GM18907 (cell line): ENCODE results near the gene EMD.
"Not testable (repeated sequence)": the region's sequence is repeated elsewhere in the genome, so short reads cannot be mapped to it uniquely, and the experiment has no call there.

Experiments used
- ATAC-seq: cut with Tn5 transposase; IDR thresholded peaks from one replicate; pipeline ENCODE4 v1.9.1; 2021; ENCODE audit warnings: mild to moderate bottlenecking, moderate library complexity; ENCODE audit not compliant: unreplicated experiment

The EMD gene

DNA sequence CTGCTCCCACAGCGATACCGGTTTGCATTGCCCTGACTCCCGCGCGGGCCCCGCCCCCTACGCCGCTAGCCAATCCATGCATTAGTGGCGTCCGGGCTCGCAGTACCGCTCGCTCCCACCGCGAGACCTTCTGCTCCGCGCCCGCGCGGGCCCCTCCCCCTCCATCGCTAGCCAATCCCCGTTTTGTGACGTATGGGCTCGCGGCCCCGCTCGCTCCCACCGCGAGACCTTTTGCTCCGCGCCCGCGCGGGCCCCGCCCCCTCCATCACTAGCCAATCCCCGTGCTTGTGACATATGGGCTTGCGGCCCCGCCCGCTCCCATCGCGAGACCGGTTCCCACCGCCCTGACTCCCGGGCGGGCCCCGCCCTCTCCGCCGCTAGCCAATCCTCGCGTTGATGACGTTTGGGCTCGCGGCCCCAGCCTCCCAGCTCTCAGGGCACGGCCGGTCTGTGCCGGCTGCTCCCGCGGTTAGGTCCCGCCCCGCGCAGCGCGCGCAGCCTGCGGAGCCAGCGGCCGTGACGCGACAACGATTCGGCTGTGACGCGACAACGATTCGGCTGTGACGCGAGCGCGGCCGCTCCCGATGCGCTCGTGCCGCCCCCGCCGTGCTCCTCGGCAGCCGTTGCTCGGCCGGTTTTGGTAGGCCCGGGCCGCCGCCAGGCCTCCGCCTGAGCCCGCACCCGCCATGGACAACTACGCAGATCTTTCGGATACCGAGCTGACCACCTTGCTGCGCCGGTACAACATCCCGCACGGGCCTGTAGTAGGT lies at the start of gene EMD:
EMD (plus strand) TSS at position 497 of the 770 bp plus-strand sequence; CDS start at position 687, 190 bp downstream.
- ATAC-seq, result peak; percentile 82

DNA sequence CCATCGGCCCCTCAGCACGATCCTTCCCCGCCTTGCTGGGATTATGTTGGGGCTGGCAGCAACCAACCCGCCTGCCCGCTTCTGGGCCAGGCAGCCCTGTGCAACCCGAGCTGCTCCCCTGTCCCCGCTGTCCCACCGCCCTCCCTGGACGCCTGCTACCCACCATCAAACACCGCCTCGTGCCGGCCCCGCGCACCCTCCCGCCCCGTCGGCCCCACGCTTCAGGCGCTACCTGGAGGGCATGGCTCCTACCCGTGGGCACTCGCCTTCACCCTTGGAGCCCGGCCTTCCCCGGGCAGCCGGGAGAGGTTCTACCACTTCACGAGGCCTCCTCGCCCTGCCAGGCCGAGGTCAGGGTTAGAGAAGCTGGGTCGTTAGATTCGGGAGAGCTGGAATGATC lies 46.5 kb upstream of the EMD start:
- ATAC-seq, result no peak

DNA sequence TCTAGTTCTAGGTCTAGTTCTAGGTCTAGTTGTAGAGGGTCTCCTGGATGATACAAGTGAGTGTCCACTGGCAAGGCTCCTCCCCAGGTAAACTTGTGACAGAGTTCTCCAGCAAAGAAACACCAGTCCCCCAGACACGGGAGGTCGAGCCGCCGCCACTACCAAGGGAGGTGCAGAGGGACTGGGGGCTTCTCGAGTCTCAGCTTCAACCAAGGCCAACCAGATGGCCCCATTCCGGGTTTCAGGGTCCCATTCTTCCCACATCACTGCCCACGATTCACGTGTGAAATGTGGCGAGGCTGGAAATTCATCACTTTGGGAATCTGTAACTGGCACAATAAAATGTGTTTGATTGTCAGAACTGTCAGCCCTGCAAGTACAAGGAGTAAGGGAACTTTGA lies 46.0 kb upstream of the EMD start:
- no peak for ATAC-seq

DNA sequence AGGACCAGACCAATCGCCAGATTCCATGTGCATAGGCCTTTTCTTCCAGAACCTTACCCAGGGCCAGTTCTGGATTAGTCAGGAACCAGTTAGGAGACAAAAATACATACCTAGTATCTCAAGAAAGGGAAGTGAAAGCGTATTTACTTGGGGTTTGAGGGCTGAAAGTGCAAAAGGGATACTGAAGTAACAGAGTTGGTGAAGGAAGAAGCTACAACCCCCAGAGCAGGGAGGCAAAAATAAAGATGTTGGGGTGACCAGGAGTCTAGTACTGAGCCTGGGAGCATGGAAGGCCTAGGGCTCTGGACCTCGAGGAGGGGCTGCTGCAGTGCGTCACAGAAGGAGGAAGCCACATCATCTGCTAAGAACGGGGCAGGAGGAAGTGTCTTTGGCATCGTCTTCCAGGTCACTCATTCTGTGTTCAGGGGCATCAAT lies 45.2 kb upstream of the EMD start:
- no peak for ATAC-seq

DNA sequence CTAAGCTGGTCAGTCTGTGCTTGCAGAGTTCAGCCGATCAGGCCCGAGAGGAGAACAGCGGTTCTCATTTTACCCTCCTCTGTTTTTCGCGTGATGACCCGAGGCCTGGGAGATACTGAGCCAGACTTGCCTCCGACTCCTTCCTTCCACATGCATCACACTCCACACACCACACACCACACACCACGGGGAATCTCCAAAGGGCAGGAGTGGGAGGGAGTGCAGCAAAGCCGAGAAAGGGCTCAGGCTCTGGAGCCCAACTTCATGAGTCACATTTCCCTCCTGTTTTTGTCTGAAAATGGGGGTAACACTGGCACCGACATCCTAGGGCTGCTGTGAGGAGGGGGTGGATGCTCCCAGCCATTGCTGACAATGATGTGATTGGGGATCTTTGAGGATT lies 44.6 kb upstream of the EMD start:
- no peak for ATAC-seq

DNA sequence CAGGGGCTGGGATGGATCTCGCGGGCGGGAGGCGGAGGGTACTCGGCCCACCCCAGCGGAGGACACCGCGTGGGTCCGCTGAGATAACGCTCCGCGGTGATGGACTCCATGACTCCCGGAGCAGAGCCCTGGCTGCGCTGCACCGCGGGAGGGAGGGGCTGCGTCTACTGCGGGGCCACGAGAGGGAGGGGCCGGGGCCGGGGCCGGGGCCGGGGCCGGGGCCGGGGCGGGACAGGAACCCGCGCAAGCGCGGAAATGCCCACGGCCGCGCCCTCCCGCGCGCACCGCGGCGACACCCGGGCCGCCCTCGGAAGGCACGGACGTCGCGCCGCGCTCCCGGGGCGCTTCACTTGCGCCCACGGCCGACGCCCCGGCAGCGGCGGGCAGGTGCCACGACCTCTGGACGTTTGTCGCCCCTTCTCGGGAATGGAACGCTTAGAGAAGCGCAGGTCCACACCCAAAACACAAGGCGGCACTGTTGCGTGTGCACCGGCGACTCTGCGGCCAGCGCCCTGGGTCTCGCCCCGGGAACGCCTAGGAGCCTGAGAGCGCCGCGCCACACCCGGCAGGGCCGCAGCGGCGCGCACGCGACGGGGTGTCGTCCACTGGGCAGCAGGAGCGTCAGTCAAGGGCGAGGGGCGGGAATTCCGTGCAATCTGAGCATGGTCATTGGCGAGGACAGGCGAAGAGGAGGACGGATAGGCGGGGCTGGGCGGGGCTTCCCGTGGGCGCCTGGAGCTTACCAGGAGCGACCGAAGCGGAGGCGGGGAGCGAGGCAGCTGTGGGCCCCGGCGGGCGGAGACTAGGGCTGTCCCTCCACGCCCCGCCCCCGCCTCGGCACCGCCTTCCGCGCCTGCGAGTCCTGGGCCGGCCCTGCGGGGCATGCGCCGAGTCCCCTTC lies 37.4 kb upstream of the EMD start:
- ATAC-seq, result peak; percentile 74

DNA sequence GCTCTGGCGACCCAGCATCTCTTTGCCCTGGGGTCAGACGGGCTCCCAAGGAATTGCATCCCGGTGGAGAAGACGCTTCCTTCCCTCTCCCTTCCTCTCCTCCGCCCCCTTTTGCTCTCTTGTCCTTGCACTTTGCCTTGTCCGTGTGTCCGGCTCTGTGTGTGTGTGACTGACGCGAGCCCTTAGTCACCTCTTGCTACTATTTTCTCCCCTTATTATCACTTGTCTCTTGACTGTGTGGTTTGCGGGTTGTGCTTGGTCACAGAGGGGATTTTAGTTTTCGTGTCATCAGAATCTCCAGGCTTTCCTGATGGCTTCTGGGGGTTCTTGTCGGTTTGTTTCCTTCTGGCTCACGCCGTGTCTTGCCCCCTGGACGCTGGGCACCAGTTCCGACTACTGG lies 36.0 kb upstream of the EMD start:
- ATAC-seq, result peak; percentile 25

DNA sequence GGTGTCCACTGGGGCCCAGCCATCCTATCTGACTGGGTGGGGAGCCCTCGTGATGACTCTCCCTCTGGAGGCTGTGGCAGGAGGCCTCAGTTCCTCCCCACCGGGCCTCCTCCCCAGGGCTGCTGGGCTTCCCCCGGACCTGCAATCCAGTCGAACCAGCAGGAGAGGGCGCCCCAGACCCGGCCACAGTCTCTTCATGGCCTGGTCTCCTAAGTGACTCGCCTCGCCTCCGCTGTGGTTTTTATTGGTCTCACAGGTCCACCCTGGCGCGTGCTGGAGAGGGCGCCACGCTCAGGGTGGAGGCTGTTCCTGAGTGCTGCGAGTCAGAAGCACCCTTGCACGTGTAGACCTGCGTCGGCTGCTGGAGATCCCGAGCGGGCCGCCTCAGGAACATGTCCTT lies 35.5 kb upstream of the EMD start:
- not testable (repeated sequence) for ATAC-seq

DNA sequence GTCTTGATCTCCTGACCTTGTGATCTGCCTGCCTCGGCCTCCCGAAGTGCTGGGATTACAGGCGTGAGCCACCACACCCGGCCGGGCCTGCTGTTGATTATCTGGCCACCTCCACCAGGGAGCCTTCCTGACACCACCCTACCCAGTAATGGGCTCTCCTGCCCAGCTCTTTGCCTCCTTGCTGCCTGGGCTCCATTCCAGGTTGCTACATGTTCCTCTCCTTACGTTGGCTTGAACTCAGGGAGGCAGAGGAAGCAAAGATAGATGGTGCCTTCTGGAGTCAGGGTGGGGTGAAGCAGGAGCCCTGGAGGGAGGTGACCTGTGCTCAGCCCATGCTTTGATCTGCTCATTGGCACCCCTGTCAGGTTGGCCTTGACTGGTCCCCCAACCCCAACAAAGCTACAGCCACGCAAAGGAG lies 31.0 kb upstream of the EMD start:
- ATAC-seq, result no peak

DNA sequence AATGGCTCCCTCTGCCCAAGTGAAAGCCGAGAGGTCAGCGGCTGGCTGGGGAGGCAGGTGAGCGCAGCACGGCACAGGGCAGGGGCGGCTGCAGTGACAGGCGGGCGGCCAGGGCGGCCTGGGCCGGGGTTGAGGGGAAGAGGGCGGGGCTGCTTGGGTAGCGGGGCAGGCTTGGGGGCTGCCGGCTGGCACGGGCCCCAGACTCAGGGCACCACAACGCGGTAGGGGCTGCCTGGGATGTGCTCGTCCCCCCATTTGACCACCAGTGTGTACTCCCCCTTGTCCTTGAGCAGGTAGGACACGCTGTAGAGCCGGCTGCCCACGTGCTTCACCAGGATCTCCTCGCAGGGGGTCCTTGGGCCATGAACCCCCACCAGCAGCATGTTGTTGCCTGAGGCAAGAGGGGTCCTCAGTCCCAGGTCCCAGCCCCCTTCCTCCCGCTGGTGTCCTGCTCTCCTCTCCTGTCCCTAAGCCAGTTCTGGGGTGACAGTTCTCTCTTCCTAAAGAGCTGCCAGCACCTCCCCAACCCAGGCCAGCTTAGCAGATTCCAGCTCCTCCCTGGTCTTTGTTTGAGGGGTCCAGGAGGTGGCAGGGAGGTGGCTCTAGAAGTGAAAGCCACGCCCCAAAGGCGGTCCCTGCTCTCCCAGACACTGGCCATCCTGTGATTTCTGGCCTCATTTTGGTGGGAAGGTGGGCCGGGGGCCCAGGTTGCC lies 30.3 kb upstream of the EMD start:
- ATAC-seq, result no peak

DNA sequence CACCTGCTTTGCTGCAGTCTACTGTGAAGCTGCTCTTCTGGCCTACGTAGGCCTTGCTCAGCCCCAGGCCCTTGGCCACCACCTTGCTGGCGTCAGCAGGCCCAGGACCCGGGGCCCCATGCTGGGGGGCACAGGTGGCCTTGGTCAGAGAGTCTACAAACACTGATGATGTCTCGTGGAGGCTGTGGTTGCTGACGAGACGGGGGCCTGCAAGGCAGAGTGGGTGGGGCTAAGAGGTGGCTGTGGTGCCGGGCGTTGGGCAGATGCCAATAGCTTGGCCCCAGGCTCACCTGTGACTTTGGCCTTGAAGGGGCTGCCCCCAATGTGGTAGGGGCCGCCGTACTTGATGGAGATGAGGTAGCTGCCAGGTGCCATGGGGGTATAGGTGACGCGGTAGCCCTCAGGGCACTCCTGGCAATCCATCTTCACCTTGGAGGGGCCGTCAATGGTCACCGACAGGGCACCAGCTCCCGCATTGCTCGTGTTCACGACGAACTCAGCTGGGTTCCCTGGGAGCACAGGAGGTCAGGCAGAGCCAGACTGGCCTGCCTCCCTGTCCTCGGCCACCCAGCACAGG lies 29.6 kb upstream of the EMD start:
- ATAC-seq, result no peak

DNA sequence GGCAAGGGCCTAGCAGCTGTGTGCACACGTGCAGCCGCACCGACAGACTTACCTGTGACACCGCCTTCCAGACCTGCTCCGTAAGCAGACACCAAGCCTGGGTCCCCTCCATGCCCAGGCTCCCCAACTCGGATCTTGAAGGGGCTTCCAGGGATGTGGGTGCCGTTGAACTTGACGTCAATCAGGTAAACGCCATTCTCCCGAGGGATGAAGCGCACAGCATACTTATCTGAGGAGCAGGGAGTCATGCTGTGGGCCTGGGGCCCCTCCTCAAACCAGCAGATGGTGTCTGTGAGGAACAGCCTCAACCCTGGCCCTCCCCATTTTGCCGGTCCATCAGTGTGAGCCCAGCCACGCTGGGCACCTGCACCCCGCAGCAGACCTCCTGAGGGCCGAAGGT lies 29.1 kb upstream of the EMD start:
- ATAC-seq, result no peak

DNA sequence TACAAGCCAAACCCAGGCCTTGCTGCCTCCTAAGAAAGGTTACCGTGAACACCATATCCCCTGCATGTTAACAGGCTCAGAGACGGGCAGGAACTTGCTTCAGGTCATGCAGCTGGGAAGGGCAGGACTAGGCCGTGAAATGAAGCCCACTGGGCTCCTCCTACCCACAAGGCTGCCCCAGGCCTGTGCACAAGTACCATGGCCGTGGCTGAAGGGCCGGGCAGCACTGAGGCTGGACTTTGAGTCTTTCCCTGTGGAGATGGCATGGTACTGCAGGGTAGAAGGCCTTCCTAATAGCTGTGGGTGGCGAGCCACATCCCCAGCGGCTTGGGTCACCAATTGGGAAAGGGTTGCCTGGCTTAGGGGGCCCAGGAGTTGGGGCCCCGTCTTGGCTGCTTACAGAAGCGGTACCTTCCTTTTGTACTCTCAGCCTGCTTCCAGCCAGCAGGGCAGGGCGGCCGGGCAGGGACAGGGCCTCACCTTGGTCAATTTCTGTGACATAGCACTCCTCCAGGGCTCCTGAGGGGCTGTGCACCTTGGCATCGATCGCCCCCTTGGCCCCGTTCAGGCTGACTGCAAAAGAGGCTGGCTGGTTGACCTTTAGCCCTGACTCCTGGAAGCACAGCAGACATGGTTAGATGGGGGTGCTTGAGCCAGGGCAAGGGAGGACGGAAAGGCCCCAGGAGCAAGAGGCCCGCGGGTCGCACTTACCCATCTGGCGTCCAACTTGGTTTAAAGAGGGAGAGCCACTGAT lies 28.5 kb upstream of the EMD start:
- ATAC-seq, result no peak

DNA sequence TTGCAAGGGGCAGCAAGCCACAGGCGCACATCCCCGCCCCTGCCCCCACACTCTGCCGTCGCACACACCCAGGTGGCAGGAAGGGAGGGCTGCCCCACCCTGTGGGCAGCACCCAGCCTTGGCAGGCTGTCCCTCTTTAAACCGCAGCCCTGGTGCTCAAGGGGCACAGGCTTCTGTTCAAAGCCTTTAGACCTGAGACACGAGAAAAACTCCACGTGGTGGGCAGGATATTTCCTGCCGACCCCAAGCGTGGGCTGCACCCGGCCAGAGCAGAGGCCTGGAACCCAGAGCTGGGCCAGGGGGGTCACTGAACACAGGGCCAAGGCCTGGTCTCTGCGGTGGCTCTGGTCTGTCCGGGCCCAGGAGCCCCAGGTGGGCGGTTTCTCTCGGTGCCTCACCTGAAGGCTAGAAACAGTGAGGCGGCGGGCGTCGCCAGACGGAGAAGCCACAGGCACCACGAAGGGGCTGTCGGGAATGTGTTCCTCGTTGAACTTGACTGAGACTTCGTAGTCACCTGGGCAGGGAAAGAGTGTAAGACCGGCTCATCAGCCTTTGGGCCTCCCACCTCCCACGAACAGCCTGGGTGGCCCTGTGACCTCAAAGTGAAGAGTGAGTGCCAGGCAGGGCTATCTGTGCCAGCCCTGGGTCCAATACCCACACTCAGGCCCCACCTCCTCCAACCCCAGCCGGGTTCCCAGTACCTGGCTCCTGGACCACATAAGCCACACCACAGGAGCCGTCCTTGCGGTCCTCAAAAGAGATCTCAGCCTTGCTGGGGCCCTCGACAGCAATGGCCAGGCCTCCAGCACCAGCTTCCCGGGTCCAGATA lies 27.7 kb upstream of the EMD start:
- ATAC-seq, result no peak

DNA sequence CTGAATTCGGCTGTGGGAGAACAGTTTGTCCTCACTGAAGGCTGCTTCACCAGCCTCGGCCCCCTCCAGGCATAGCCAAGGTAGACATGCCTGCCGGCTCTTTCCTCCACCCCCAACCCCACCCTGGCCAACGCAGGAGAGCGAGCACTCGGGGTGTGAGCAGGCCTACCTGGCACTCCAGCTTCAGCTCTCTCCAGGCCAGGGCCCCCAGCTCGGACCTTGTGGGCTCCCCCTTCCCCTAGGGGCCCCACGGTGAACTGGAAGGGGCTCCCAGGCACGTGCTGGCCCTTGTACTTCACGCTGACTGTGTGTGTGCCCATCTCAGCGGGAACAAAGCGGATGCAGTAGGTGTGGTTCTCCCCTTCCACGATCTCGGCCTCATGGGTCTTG lies 27.1 kb upstream of the EMD start:
- no peak for ATAC-seq

DNA sequence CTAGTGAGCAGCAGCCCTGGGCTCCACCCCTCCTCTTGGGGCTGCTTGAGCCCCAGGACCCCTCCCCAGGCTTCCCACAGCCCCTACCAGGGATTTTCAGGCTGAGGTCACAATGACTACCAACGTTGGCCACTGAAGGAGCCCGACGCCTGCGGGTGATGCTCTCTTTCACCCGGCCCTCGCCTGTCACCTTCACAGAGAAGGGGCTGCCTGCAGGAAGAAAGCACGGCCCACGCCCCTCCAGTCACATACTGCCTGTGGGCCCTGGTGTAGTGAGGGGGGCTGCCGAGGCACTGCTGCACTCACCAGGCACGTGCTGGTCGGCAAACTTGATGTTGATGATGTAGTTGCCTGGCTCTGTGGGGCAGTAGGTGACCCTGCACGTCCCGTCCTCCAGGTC lies 26.6 kb upstream of the EMD start:
- no peak for ATAC-seq

DNA sequence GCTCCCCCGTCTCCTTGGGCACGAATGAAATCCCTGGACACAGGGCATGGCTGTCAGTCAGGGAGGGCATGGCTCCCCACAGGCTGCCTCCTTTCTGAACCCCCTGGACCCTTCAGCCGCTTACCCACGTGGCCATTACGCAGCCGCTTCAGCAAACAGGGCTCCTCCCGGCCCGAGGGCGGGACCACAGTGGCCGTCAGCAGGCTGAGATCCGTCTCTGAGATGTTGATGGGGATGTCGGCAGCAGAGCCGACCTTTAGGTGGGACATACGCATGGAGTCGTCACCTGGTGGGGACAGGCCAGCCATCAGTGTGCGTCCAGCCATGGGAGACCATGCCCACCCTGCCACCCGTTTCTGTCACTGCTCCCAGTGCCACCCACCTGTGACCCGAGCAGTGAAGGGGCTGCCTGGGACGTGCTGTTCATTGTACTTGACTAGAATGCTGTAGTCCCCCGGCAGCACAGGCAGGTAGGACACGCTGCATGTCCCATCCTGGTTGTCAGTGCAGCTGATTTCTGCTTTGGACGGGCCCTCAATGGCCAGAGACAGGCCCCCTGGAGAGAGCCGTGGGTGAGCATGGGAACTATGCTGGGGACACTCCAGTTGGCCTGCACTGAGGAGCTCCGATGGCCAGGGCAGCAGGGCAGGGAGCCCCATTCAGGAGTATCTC lies 25.8 kb upstream of the EMD start:
- ATAC-seq, result no peak

DNA sequence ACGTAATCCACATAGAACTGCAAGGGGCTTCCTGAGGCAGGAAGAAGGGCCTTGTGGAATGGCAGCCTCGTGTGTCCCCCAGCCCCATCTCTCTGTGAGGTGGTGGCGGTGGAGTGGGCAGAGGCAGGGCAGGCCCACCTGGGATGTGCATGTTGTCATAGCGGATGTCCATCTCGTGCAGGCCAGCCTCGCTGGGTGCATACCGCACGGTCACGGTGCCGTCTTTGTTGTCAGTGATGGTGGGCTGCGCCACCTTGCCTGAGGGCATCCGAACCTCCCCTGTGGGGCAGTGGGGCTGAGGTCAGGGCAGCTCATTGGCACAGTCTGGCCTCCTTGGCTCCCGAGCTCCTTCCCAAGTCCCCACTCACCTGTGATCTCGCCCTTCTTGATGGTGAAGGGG lies 25.1 kb upstream of the EMD start:
- ATAC-seq, result no peak

DNA sequence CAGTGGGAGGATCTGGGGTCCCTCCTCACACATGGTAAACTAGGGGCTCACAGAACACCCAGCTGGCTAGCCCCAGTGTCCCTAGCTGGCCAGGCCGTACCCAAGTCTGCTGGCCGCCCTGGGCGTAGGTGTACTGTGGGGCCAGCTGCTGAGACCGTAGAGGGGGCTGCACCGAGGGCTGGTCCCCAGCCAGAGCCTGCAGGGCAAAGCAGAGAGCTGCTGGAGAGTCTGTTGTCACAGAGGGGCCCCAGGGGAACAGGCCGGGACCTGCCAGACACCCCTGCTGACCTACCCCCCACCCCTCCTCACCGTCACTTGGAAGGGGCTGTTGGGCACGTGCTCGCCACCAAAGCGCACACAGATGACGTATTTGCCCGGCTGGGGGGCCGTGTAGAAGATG lies 24.6 kb upstream of the EMD start:
- no peak for ATAC-seq
